Measurements from ENCODE around the gene ATF7.

GRCh38 chr12:53484686-53485575, 141.3 kb downstream of the ATF7 start:
- TF ChIP-seq, protein P1, sequence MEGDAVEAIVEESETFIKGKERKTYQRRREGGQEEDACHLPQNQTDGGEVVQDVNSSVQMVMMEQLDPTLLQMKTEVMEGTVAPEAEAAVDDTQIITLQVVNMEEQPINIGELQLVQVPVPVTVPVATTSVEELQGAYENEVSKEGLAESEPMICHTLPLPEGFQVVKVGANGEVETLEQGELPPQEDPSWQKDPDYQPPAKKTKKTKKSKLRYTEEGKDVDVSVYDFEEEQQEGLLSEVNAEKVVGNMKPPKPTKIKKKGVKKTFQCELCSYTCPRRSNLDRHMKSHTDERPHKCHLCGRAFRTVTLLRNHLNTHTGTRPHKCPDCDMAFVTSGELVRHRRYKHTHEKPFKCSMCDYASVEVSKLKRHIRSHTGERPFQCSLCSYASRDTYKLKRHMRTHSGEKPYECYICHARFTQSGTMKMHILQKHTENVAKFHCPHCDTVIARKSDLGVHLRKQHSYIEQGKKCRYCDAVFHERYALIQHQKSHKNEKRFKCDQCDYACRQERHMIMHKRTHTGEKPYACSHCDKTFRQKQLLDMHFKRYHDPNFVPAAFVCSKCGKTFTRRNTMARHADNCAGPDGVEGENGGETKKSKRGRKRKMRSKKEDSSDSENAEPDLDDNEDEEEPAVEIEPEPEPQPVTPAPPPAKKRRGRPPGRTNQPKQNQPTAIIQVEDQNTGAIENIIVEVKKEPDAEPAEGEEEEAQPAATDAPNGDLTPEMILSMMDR (conservative IDR thresholded peaks at IDR 0.05 in 1 of 2, IDR thresholded peaks at IDR 0.05 in 1 of 2; ENCODE audit: low read depth in 1 of 2, low read length in 2 of 2): no peak
- TF ChIP-seq EZH2 (IDR thresholded peaks at IDR 0.05; ENCODE audit: low read length, missing control alignments): no peak
